GM12892 (cell line): ENCODE measurements around the gene AIP.
"Not testable (repeated sequence)": the region's sequence is repeated elsewhere in the genome, so short reads cannot be mapped to it uniquely, and the experiment has no call there.

Experiments used
- DNase-seq: peaks from one replicate; pipeline ENCODE4 v3.0.0; 2011; ENCODE audit not compliant: insufficient read length
- FAIRE-seq: peaks from 2 replicates; lab custom pipeline; 2011; peaks lifted over from hg19 to GRCh38; lab: Jason Lieb, UNC
- POLR2A ChIP-seq: IDR thresholded peaks from 2 replicates; pipeline ENCODE4 v1.6.1; 2011; ENCODE audit warnings: low read depth, low read length, control low read depth
- POLR2AphosphoS5 ChIP-seq: IDR thresholded peaks from 2 replicates; pipeline ENCODE4 v1.6.1; 2011; ENCODE audit warnings: low read depth, low read length, control low read depth
- TAF1 ChIP-seq: IDR thresholded peaks from 2 replicates; pipeline ENCODE4 v1.6.1; 2011; ENCODE audit warnings: low read depth, mild to moderate bottlenecking, control low read depth, low read length, borderline replicate concordance

The AIP gene

GRCh38 chr11:67507242-67507863 lies 24.5 kb downstream of the AIP start:
- no peak for TF ChIP-seq TAF1
- TF ChIP-seq POLR2AphosphoS5: no peak; the same call in 1 of the 2 replicates
- TF ChIP-seq POLR2A: no peak
- FAIRE-seq: no peak
- no peak for DNase-seq

GRCh38 chr11:67507864-67508485 lies 25.1 kb downstream of the AIP start, which contains the start of gene CDK2AP2:
Gene CDK2AP2, minus strand, starts transcription at chr11:67508162. Its CDS starts 80 bp downstream, at chr11:67508082.
- peak; percentile 98 for DNase-seq
- TF ChIP-seq POLR2A: peak; percentile 86
- no peak; the same call in 1 of the 2 replicates for TF ChIP-seq POLR2AphosphoS5
- peak; percentile 100 for FAIRE-seq

GRCh38 chr11:67508486-67509121 lies 25.8 kb downstream of the AIP start:
- FAIRE-seq: no peak
- peak; percentile 99 for DNase-seq
- TF ChIP-seq POLR2AphosphoS5: no peak; the same call in 1 of the 2 replicates
- peak; percentile 58; the same call in 1 of the 2 replicates for TF ChIP-seq POLR2A
- no peak for TF ChIP-seq TAF1

GRCh38 chr11:67510023-67510345 lies 27.2 kb downstream of the AIP start:
- DNase-seq (no peak), FAIRE-seq (no peak)
- TF ChIP-seq POLR2A: no peak
- no peak for TF ChIP-seq TAF1
- no peak for TF ChIP-seq POLR2AphosphoS5

- DNase-seq, FAIRE-seq: not testable (repeated sequence)
Observed at GRCh38 chr11:67511558-67511957, 28.7 kb downstream of the AIP start.

GRCh38 chr11:67514116-67514515 lies 31.3 kb downstream of the AIP start:
- no peak for DNase-seq
- FAIRE-seq: no peak
- TF ChIP-seq POLR2AphosphoS5 (no peak), TAF1 (no peak), POLR2A (no peak)

GRCh38 chr11:67516806-67517205 lies 34.0 kb downstream of the AIP start:
- no peak for TF ChIP-seq POLR2A
- no peak for TF ChIP-seq POLR2AphosphoS5
- no peak for TF ChIP-seq TAF1
- DNase-seq (no peak), FAIRE-seq (no peak)

- TF ChIP-seq POLR2A: no peak
- no peak for TF ChIP-seq TAF1
- TF ChIP-seq POLR2AphosphoS5: no peak
- DNase-seq: no peak
- no peak for FAIRE-seq
Observed at GRCh38 chr11:67517784-67518552, 35.1 kb downstream of the AIP start.

- DNase-seq: no peak
- TF ChIP-seq TAF1 (no peak), POLR2AphosphoS5 (no peak), POLR2A (no peak)
- FAIRE-seq: no peak
Observed at GRCh38 chr11:67519726-67520125, 36.9 kb downstream of the AIP start.

GRCh38 chr11:67520856-67521824 lies 38.3 kb downstream of the AIP start:
- TF ChIP-seq POLR2AphosphoS5: no peak
- TF ChIP-seq POLR2A: no peak
- no peak for TF ChIP-seq TAF1
- no peak for FAIRE-seq
- no peak for DNase-seq
